AG04450 (cell line): ENCODE results near the gene BEX2. TPM values are rescaled to one million over a fixed set of nuclear protein-coding genes. Genes with fewer than 3 reads are reported as not detected.

Experiments
- CTCF ChIA-PET: fragments of 300-600, 350-600 bp; formaldehyde crosslinking; extraction: SDS; loops from one replicate; lab custom pipeline; 2022; ENCODE audit warnings: antibody characterized with exemption, inconsistent platforms; lab: Charles Lee
- POLR2A ChIA-PET: fragments of 350-600 bp; formaldehyde crosslinking; extraction: SDS; loops from one replicate; lab custom pipeline; 2021; ENCODE audit warnings: antibody characterized with exemption, inconsistent platforms; lab: Yijun Ruan, JAX
- DNase-seq: peaks from one replicate; pipeline ENCODE4 v3.0.0-alpha.2; 2011; ENCODE audit warnings: low read depth, low spot score
- H3K27ac ChIP-seq: one replicate; pipeline ENCODE4 v1.5.1; 2012; ENCODE audit warnings: low read depth, low read length, control low read depth
- H3K27me3 ChIP-seq: one replicate; pipeline ENCODE4 v1.6.0; 2012; ENCODE audit warnings: low read length; ENCODE audit not compliant: control insufficient read depth, insufficient read depth
- H3K4me3 ChIP-seq: 2 replicates; pipeline ENCODE4 v1.5.1; 2011; ENCODE audit warnings: mild to moderate bottlenecking, low read depth, low read length, control low read depth
- H3K9me3 ChIP-seq: 2 replicates; pipeline ENCODE4 v1.5.1; 2012; ENCODE audit warnings: low read length; ENCODE audit not compliant: control insufficient read depth, insufficient read depth
- polyA plus RNA-seq: library from polyadenylated mRNA; depleted of rRNA; stranded (reverse); fragments of >200 nt; gene quantifications from 2 replicates; pipeline ENCODE4 v1.2.3, GENCODE V29; 2011
- TF ChIP-seq, protein P1 (sequence below): IDR thresholded peaks from 2 replicates; pipeline ENCODE4 v1.5.1; 2011; ENCODE audit warnings: low read depth, low read length, control low read depth, inconsistent platforms

BEX2 gene
- polyA plus RNA-seq, 1 experiment = 0.25 TPM

DNA sequence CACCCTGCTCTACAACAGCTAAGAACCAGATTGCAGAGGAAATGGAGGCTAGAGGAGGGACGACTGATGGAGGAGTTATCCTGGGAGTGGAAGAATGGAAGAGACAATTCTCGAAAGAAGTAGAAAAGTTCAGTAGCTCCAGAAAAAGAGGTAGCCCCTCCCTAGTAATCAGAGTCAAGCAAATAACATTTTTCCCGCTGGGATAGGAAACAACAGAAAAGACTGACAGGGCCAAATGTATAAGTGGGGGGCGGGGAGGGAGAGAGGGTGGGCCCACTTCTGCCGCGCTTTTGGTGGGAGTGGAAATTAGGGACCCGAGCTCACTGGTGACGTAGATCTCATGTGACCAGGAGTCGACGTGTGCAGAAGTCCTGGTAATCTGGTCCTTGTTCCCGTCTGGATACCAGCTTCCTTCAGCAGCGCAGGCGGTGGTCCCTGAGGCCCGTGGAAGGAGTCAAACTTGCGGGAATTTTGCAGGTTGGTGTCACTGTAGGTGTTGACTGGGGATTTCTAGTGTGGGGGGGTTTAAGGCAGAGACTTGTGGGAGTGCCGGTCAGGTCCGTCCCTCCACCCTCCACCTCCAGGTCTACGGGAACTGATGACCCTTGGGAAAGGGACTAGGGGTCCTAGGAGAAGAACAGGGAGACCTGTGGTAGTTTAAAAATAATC lies 45.5 kb upstream of the BEX2 start, which contains the start of gene TCEAL9:
TSS of gene TCEAL9 (plus strand) at position 377 of the 669 bp plus-strand sequence. CDS start 1,179 bp downstream, outside the sequence.
- POLR2A ChIA-PET = interaction anchor here (0.6 to 1.1 kb wide), 8 partner anchors 11 to 164 kb away, joined by 3 to 7 read pairs (median 4); partner anchors contain the start of gene BEX3
- no peaks in the 10 kb centered on the region for H3K27me3 ChIP-seq
- no peaks in the 10 kb centered on the region for H3K9me3 ChIP-seq
- peak within 1 kb of the TSS; percentile 79 for H3K4me3 ChIP-seq
- TF ChIP-seq, protein P1, sequence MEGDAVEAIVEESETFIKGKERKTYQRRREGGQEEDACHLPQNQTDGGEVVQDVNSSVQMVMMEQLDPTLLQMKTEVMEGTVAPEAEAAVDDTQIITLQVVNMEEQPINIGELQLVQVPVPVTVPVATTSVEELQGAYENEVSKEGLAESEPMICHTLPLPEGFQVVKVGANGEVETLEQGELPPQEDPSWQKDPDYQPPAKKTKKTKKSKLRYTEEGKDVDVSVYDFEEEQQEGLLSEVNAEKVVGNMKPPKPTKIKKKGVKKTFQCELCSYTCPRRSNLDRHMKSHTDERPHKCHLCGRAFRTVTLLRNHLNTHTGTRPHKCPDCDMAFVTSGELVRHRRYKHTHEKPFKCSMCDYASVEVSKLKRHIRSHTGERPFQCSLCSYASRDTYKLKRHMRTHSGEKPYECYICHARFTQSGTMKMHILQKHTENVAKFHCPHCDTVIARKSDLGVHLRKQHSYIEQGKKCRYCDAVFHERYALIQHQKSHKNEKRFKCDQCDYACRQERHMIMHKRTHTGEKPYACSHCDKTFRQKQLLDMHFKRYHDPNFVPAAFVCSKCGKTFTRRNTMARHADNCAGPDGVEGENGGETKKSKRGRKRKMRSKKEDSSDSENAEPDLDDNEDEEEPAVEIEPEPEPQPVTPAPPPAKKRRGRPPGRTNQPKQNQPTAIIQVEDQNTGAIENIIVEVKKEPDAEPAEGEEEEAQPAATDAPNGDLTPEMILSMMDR = no peak
- CTCF ChIA-PET = interaction anchor here (0.6 to 1.9 kb wide), 4 partner anchors 10 to 109 kb away, joined by 3 to 13 read pairs (median 6); no protein-coding TSS in a partner anchor
- H3K27ac ChIP-seq = peak within 1 kb of the TSS; percentile 81
- DNase-seq = peak; percentile 51

DNA sequence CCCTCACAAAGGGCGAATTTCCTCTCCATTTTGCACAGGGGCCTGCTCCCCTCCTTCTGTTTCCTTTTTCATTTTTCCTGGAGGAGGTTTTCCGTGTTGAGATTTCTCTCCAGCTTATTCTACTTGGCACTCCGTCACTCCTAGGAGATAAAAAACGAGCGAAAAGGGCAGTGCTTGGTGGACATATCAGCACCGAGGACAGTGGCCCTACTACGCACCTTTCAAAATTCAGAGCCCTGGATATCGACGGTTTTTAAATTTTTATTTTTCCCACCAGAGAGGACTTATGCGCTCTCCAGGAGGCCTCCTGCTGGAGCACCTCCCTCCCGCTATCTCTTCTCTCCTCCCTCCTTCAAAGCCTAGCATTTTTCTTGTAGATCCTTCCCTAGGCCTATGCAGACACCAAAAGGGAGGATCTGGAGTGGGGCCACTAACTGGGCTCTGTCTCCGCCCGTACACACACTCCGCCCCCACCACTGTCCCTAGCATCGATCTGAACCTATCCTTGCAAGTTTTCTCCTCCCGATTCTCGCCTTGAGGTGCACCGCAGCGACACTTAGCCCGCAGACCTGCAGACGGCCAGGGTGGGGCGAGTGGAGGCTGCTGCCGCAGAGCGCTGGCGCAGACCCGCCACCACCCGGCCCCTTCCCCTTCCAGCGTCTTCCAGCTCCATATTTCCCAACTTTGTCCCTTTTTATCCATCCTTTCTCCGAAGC lies 37.0 kb upstream of the BEX2 start:
- ChIA-PET POLR2A (no interaction called here), CTCF (no interaction called here)
- no peaks in the 10 kb centered on the region for H3K9me3 ChIP-seq
- H3K27ac ChIP-seq = no peak overlapping the region
- no peak overlapping the region for H3K4me3 ChIP-seq
- no peak for DNase-seq
- TF ChIP-seq, protein P1 = no peak
- no peaks in the 10 kb centered on the region for H3K27me3 ChIP-seq

DNA sequence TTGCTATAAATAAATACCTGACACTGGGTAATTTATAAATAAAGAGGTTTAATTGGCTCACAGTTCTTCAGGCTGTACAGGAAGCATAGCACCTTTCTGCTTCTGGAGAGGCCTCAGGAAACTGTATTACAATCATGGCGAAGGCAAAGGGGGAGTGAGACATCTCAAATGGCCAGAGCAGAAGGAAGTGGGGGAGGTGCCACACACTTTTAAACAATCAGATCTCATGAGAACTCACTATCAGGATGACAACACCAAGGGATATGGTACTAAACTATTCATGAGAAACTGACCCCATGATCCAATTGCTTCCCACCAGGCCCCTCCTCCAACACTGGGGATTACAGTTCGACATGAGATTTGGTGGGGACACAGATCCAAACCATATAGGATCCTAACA lies 33.8 kb upstream of the BEX2 start:
- POLR2A ChIA-PET = no interaction called here
- CTCF ChIA-PET = no interaction called here
- Histone ChIP-seq H3K27ac (no peak overlapping the region), H3K9me3 (no peaks in the 10 kb centered on the region), H3K27me3 (no peaks in the 10 kb centered on the region), H3K4me3 (no peak overlapping the region)
- no peak for DNase-seq
- TF ChIP-seq, protein P1 = no peak

DNA sequence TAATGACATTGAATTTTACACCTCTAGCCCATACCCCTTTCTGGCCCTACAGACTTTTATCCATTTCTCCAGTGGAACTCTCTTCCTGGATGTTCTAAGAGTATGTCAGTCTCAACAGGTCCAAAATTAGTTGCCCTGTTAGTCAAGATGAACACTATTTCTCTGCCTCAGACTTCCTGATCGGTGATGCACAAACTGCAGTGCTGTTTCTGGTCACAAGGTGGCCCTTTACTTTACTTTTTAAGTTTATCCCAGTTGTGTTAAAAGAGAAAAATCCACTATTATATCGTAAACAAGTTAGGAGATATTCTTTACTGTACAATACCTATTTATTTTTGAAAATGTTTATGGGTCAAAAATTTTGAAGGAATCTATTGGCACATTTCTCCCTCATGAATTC lies 32.3 kb upstream of the BEX2 start:
- no peak overlapping the region for H3K27ac ChIP-seq
- H3K4me3 ChIP-seq = no peak overlapping the region
- no peak for DNase-seq
- H3K27me3 ChIP-seq = peaks cover 7% of the 10 kb centered on the region
- no peaks in the 10 kb centered on the region for H3K9me3 ChIP-seq
- ChIA-PET CTCF (interaction anchor here (1.0 to 4.7 kb wide), 5 partner anchors 13 to 147 kb away, joined by 3 to 78 read pairs (median 7); partner anchors contain the start of gene TCEAL9), POLR2A (no interaction called here)
- TF ChIP-seq, protein P1 = peak; percentile 72
